ENCODE measurements around the gene CTTNBP2. TPM values are rescaled to one million over a fixed set of nuclear protein-coding genes. Genes with fewer than 3 reads are reported as not detected.

CTTNBP2 gene
- total RNA-seq, 1 donor from 2014 or later, result 2.9 TPM

GRCh38 chr7:117808341-117808757 lies 64.9 kb downstream of the CTTNBP2 start:
- H3K9me3 Mint-ChIP-seq (ENCODE audit: low read depth), result no peaks in the 10 kb centered on the region

GRCh38 chr7:117807676-117808075 lies 65.6 kb downstream of the CTTNBP2 start:
- Mint-ChIP-seq H3K4me1 (ENCODE audit: low read depth) (peaks cover 16% of the 10 kb centered on the region), H3K27me3 (ENCODE audit: low read depth) (no peaks in the 10 kb centered on the region), H3K9me3 (ENCODE audit: low read depth) (no peaks in the 10 kb centered on the region), H3K36me3 (ENCODE audit: low read depth) (no peaks in the 10 kb centered on the region), H3K27ac (ENCODE audit: unreplicated experiment) (no peak overlapping the region), H3K4me3 (ENCODE audit: unreplicated experiment) (no peak overlapping the region)
- TF ChIP-seq CTCF (IDR thresholded peaks at IDR 0.05), result no peak
- no peak for DNase-seq (ENCODE audit: low spot score)

More at GRCh38 chr7:117808341-117808757, 64.9 kb downstream of the CTTNBP2 start:
- no peaks in the 10 kb centered on the region for H3K27me3 Mint-ChIP-seq (ENCODE audit: low read depth)
- TF ChIP-seq CTCF (IDR thresholded peaks at IDR 0.05), result no peak
- H3K36me3 Mint-ChIP-seq (ENCODE audit: low read depth), result no peaks in the 10 kb centered on the region
- DNase-seq (ENCODE audit: low spot score), result no peak
- H3K4me1 Mint-ChIP-seq (ENCODE audit: low read depth), result peaks cover 15% of the 10 kb centered on the region
- H3K27ac Mint-ChIP-seq (ENCODE audit: unreplicated experiment), result no peak overlapping the region
- H3K4me3 Mint-ChIP-seq (ENCODE audit: unreplicated experiment), result no peak overlapping the region

DNA sequence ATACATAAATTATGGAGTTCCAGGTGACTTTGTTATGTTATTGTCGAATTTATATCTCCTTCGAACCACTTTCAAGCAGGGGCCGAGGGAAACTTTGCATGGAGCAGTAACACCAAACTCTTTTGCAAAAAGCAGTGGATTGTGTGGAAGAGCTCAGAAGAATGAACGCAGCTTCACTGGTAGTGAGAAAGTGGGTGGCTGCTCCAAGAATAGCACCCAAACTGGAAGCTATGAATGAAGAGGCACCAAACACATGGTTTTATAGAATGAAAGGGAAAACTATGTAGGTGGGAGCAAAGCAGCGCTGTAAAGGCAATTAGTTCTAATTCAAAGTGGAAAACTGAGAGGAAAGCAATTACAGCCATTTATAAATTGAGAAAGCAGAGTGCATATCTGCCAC lies 67.2 kb downstream of the CTTNBP2 start:
- H3K4me3 Mint-ChIP-seq (ENCODE audit: unreplicated experiment), result no peak overlapping the region
- H3K27ac Mint-ChIP-seq (ENCODE audit: unreplicated experiment), result no peak overlapping the region
- no peak for DNase-seq (ENCODE audit: low spot score)
- H3K36me3 Mint-ChIP-seq (ENCODE audit: low read depth), result no peaks in the 10 kb centered on the region
- no peaks in the 10 kb centered on the region for H3K27me3 Mint-ChIP-seq (ENCODE audit: low read depth)
- H3K4me1 Mint-ChIP-seq (ENCODE audit: low read depth), result peaks cover 12% of the 10 kb centered on the region
- no peak for TF ChIP-seq CTCF (IDR thresholded peaks at IDR 0.05)
- no peaks in the 10 kb centered on the region for H3K9me3 Mint-ChIP-seq (ENCODE audit: low read depth)

GRCh38 chr7:117805241-117805640 lies 68.0 kb downstream of the CTTNBP2 start:
- Mint-ChIP-seq H3K36me3 (ENCODE audit: low read depth) (no peaks in the 10 kb centered on the region), H3K9me3 (ENCODE audit: low read depth) (no peaks in the 10 kb centered on the region), H3K27me3 (ENCODE audit: low read depth) (no peaks in the 10 kb centered on the region), H3K27ac (ENCODE audit: unreplicated experiment) (no peak overlapping the region), H3K4me1 (ENCODE audit: low read depth) (peaks cover 4% of the 10 kb centered on the region), H3K4me3 (ENCODE audit: unreplicated experiment) (no peak overlapping the region)
- no peak for TF ChIP-seq CTCF (IDR thresholded peaks at IDR 0.05)
- DNase-seq (ENCODE audit: low spot score), result no peak

GRCh38 chr7:117803476-117803875 lies 69.8 kb downstream of the CTTNBP2 start:
- TF ChIP-seq CTCF (IDR thresholded peaks at IDR 0.05), result no peak
- H3K4me1 Mint-ChIP-seq (ENCODE audit: low read depth), result peaks cover 4% of the 10 kb centered on the region
- no peaks in the 10 kb centered on the region for H3K9me3 Mint-ChIP-seq (ENCODE audit: low read depth)
- no peaks in the 10 kb centered on the region for H3K36me3 Mint-ChIP-seq (ENCODE audit: low read depth)
- no peak for DNase-seq (ENCODE audit: low spot score)
- H3K27me3 Mint-ChIP-seq (ENCODE audit: low read depth), result no peaks in the 10 kb centered on the region
- H3K27ac Mint-ChIP-seq (ENCODE audit: unreplicated experiment), result no peak overlapping the region
- H3K4me3 Mint-ChIP-seq (ENCODE audit: unreplicated experiment), result no peak overlapping the region
